ENCODE data around the gene S1PR1.

The S1PR1 gene

DNA sequence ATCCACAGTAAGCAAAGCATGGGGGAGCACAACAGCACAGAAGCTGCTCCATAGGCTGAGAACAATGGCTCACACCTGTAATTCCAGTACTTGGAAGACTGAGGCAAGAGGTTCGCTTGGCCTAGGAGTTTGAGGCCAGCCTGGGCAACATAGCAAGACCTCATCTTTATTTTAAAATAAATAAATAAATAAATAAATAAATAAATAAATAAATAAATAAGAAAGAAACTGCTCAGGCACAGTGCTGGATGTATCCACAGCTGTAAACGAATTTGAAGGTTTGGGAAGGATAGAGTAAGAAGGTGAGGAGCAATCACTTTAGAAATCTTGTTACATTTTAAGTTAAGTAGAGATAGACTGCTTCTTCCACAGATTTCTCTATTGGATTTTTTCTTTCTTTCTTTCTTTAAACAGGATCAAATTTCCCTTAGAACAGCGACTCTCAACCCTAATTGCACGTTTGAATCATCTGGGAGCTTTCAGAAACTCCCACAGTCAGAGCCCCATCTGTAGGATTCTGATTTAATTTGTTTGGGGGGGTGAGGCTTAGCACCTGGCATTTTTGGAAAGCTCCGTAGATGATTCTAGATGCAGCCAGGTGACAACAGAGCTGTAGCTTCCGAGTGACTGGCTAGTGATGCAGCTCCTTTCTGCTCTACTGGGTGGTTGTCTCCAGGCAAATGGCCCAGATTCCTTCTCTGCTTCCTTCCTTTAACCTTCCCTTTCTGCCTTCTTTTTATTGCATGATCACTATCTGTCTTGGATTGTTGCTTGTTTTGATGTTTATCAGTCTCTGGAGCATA is 53.5 kb downstream of the S1PR1 start:
- TF ChIP-seq, protein P1, sequence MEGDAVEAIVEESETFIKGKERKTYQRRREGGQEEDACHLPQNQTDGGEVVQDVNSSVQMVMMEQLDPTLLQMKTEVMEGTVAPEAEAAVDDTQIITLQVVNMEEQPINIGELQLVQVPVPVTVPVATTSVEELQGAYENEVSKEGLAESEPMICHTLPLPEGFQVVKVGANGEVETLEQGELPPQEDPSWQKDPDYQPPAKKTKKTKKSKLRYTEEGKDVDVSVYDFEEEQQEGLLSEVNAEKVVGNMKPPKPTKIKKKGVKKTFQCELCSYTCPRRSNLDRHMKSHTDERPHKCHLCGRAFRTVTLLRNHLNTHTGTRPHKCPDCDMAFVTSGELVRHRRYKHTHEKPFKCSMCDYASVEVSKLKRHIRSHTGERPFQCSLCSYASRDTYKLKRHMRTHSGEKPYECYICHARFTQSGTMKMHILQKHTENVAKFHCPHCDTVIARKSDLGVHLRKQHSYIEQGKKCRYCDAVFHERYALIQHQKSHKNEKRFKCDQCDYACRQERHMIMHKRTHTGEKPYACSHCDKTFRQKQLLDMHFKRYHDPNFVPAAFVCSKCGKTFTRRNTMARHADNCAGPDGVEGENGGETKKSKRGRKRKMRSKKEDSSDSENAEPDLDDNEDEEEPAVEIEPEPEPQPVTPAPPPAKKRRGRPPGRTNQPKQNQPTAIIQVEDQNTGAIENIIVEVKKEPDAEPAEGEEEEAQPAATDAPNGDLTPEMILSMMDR (IDR thresholded peaks at IDR 0.05; ENCODE audit: extremely low read depth, missing control alignments) = no peak
- no peak for DNase-seq (ENCODE audit: low spot score)

Measured in GM20000 (cell line).